Stimulated activated CD8-positive, alpha-beta memory T cell treated with anti-CD3 and anti-CD28 coated beads, Interleukin-15, amount 100 ng/mL, for 48 hours (primary cell): ENCODE measurements around the gene AAK1.
"Not testable (repeated sequence)": the region's sequence is repeated elsewhere in the genome, so short reads cannot be mapped to it uniquely, and the experiment has no call there.

Experiments used
- DNase-seq, 2 donors: peaks; one replicate each; pipeline ENCODE4 v3.0.0-alpha.2; 2020; ENCODE audit warnings: low read depth in 2 of 2

The AAK1 gene

DNA sequence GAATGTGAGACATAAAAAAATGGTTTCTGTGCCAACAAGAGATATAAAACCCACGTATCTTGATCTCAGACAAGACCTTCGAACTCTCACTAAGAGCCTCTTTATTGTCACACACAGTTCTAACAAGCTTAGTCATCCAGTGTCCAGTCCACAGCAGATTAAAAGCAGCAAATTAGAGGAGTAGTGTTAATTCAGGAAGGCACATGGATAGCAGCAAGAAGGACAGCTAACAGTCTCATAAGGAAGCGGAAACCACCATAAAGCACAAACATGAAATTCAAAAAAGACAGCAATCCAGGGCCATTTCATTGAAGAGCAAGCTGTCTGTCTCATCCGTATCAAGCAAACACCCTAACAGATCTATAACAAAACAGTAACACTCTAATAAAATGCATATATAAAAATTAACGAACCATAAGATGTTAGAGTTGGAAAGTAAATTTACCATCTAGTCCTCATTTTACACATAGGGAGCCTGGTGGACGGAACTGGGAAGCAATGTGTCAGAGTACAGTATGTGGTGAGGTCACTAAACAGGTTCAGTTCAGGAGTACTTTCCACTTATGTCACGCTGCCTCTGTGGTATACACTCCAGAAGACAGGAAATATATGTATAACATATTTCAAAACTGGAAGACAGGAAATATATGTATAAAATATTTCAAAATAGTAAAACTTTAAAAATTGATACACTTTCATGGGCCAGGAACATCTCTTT, 18.3 kb downstream of the AAK1 start:
- DNase-seq = no peak

DNA sequence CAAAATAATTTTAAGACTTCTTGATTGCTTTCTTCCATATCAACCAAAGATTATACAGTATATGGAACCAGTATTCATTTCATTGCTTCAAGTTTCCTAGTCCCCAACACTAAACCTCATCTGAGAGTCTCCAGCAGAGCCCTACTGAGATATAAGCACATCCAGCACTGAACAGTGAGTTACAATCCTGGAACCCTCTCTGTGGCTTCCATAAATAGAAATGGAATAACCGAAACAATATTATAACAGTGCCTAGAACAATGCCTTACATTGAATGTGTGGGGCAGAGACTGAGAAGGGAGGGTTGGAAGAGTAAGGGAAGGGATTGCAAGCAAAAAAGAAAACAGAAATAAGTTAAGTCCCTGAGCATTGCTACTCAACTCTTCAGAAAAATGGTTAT, 18.9 kb downstream of the AAK1 start:
- no peak for DNase-seq

DNA sequence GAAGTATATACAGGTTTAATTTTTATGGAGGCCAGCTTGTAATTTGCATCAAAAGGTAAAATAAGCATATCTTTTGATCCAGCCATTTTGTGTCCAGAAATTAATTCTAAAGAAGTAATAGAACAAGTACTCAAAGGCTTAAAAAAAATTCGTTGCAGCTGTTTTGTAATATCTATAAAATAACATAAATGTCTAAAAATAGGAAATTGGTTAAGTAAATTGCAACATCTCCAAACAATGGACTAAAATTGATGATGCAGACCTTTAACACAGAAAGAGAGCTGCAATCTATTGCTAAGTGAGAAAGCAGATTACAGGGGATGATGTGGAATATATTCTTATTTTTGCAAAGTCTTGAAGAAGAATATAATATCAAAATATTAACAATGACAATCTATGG, 19.4 kb downstream of the AAK1 start:
- DNase-seq = no peak

DNA sequence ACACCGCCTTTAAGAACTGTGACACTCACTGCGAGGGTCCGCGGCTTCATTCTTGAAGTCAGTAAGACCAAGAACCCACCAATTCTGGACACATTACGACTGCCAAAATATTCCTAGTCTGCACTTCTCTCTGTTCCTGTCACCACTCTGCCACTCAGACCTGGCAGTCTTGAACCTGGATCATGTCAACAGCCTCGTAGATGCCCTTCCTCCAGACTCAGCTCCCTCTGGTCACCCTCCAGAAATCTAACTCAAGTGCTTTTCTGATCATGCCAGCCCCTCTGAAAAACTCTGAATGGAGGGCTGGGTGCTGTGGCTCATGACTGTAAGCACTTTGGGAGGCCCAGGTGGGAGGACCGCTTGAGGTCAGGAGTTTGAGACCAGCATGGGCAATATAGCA, 20.3 kb downstream of the AAK1 start:
- no peak for DNase-seq

DNA sequence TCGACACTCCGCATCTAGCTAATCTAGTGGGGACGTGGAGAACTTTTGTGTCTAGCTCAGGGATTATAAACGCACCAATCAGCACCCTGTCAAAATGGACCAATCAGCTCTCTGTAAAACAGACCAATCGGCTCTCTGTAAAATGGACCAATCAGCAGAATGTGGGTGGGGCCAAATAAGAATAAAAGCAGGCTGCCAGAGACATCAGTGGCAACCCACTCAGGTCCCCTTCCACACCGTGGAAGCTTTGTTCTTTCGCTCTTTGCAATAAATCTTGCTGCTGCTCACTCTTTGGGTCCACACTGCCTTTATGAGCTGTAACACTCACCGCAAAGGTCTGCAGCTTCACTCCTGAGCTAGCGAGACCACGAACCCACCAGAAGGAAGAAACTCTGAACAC, 20.7 kb downstream of the AAK1 start:
- not testable (repeated sequence) for DNase-seq

DNA sequence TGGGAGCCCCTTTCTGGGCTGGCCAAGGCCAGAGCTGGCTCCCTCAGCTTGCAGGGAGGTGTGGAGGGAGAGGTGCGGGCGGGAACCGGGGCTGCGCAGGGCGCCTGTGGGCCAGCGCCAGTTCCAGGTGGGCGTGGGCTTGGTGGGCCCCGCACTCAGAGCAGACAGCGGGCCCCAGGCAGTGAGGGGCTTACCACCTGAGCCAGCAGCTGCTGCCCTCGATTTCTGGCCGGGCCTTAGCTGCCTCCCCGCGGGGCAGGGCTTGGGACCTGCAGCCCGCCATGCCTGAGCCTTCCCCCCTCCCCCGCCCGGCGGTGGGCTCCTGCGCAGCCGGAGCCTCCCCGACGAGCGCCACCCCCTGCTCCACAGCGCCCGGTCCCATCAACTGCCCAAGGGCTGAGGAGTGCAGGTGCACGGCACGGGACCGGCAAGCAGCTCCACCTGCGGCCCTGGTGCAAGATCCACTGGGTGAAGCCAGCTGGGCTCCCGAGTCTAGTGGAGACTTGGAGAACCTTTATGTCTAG, 21.5 kb downstream of the AAK1 start:
- not testable (repeated sequence) for DNase-seq

DNA sequence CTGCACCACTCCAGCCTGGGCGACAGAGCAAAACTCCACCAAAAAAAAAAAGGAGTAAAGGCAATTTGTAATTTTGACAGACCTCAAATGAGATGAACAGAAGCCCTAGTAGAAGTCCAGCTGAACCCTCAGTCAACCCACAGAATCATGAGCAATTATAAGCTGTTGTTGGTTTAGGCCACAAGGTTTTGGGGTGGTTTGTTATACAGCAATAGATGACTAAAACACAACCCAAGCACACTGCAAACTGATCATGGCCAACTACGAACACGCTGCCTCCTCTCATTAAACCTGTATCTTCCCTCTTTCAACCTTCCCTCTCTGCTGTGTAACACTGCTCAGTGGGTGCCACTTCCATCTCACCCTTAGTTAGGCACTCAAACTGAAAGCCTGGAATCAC, 22.1 kb downstream of the AAK1 start:
- DNase-seq = no peak

DNA sequence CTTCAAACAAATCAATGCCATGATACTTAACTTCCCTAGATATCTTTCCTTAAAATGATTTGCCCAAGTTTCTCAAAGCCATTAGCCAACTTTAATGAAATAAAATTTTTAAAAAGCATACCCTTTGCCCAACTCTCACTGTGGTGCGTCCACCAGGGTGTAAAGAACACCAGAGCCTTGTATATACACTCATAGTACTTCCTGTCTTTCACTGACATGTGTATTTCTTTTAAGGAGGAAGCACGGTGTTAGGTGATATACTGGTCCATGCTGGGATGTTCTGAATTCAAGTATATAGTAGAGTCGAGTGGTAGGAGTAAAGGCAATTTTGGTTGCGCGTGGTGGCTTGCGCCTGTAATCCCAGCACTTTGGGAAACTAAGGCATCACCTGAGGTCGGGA, 22.7 kb downstream of the AAK1 start:
- no peak for DNase-seq

DNA sequence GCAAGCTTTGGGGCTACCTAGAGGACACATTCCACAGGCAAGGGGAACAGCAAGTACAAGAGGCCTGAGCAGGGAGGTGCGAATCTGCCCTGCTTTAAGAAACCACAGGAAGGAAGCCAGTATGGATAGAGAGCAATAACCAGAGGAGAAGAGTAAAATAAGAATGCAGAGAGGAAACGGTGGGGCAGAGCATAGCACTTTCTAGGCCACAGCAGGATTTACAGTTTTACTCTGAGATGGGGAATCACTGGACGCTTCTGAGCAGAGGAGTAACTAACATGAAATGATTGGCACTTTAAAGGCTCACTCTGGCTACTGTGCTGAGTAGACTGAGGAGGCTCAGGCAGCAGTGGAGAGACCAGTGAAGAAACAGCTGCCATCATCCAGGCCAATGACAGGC, 23.8 kb downstream of the AAK1 start:
- DNase-seq = no peak

DNA sequence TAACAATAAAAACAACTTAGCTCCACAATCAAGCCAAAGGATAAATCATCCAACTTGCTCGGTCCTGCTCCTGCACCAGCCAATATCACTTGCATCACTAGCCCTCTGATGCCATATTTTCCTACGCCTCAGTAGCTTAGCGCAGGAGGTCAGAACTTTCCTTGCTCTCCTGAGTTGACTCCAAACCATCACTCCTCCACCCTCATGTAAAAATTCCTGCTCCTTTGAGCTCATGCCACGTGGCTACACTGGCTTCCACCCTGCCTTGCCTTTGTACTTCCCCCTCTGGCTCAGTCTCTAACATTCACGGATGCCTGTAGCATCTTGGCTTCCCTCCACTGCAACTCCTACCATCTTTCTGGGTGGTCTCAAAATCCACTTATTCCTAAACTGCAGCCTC, 25.2 kb downstream of the AAK1 start:
- DNase-seq = no peak

DNA sequence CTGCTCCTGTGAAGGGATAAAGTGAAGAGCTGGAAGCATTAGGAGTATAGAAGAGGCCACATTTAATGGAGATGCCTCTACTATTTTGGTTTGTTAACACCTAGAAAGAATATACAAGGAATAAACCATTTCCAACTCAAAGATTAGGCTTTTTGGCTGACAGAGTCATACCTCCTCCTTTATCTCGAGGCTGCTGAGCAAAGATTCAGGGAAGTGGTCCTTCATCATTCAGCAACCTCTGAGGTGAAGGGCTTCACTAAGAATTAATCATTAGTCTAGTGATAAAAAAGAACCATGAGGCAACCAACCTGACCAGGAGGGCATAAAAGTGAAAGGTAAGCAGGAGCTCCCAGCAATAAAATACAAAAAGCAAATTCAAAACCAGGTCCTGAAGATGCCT, 25.8 kb downstream of the AAK1 start:
- no peak for DNase-seq

DNA sequence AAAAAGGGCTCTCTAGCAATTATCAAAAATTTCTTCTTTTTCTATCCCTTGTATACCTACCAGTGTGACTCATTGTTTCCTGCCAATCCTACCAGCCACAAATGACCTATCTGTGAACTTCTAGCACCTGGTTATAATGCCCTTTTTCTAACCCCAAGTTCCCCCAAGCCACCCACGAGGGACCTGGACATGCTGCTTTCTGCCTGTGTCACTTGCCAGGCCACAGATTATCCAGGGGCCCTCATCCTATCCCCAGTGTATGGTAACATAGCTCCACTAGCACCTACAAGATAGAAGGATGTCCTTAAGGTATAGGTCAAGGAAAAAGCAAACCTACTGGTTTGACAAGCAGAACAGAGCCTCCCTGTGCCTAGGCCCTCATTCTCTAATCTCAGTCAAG, 26.8 kb downstream of the AAK1 start:
- peak; percentile 41 to 43 for DNase-seq

DNA sequence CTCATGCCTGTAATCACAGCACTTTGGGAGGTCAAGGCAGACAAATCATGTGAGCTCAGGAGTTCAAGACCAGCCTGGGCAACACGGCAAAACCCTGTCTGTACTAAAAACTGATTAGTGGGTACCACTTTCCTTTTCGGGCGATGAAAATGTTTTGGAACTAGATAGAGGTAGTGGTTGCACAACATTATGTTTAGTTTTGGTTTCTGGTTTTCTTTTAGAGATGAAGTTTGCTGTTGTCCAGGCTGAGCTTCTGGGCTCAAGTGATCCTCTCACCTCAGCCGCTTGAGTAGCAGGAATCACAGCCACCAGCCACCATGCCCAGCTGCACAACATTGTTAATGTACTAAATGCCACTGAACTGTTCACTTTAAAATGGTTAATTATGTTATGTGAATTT, 27.6 kb downstream of the AAK1 start:
- no peak for DNase-seq

DNA sequence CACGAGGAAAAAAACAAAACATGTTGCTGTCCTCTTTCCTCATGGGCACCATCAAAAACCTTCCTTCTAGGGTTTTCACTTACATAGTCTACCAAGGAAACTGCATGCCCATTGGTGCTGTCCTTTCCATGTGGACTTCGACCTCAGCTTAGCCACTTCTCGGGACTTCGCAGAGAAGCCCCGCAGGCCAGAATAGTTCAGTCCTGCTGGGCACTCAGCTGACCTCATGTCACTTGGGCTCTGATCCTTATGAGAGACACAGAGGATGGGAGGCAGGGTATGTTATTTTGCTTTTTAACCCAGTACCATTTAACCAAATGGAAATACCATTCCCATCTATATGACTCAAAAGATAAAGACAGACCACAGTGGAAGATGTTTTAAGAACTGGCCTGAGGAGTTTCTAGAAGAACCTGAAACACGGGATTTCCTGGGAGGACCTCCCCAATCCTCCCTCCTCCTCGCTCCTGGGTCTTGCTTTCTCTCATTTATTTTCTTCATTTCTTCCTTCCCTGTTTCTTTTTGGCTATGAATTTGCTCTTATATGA, 28.4 kb downstream of the AAK1 start:
- DNase-seq = no peak

DNA sequence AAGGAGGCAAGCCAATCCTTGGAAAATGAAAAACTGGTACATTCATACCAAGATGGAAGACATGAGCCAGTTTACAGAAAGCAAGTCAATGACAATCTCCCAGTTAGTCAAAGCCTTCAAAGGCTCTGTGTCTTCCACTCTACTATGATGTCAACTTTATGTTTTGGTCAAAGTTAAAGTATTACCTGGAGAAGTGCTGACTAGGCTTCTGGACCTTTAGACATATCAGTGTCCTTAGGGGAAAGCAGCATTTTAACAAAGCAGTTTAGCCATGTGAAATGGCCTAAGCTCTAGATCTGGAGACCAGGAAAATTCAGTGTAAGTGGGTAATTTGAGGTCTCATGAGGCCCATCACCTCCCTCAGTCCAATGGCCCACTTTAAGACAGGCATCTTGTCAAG, 30.8 kb downstream of the AAK1 start:
- no peak for DNase-seq

DNA sequence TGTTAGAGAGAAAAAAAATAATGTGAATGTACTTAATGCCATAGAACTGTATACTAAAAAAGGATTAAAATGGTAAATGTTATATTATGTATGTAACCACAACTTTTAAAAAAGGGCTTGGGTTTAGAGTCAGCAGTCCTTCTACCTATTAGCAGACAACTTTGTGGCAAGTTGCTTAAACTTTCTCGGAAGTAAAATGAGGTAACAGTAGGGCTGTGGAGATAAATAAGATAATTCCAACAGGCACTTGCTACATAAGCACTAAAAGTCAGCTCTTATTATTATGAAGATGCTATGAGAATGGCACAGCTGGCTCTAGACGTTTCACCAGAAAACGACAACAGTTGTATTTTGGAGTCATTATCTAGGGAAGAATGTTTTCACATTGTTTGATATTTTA, 31.3 kb downstream of the AAK1 start:
- DNase-seq = no peak

DNA sequence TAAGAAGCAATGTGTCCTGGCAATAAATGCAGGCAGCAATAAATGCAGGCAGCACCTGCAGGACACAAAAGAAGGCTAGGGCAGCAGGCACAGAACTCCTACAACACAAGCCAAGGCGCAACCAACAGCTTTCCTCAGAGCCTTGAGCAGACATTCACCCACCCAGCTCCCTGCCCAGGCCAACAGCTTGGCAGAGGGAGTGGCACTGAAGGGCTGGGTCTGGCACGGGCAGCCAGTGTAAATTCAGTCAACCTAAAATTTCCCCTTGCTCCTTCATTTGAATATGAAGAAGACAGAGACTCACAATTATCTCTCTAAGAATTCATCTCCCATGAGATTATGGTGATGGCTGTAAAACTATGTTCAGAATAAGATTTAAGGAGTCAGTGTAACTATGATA, 35.4 kb downstream of the AAK1 start:
- no peak for DNase-seq

DNA sequence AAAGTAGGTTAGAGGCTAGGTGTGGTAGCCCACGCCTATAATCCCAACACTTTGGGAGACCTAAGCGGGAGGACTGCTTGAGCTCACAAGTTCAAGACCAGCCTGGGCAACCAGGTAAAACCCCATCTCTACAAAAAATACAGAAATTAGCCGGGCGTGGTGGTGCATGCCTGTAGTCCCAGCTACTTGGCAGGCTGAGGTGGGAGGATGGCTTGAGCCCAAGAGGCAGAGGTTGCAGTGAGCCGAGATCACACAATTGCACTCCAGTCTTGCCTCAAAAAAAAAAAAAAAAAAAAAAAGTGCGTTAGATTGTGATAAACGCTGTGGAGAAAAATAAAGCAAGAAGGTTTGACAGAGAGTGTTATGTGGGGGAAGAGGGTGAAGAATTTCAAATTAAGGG, 36.8 kb downstream of the AAK1 start:
- DNase-seq = not testable (repeated sequence)

DNA sequence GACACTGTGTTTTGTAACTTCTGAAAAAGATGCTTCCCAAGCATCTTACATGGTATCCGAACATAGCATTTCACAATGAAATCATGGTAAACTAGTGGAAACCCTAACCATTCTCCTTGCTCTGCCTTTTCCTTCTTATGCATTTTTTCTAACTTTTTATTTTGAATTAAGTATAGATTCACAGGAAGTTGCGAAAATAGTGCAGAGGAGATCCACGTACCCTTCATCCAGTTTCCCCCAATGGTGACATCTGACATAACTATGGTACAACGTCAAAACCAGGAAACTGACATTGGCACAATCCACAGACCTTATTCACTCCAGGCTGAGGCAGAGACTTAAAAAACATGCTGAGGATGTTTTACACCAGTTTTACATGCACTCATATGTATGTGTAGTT, 38.3 kb downstream of the AAK1 start:
- no peak for DNase-seq

DNA sequence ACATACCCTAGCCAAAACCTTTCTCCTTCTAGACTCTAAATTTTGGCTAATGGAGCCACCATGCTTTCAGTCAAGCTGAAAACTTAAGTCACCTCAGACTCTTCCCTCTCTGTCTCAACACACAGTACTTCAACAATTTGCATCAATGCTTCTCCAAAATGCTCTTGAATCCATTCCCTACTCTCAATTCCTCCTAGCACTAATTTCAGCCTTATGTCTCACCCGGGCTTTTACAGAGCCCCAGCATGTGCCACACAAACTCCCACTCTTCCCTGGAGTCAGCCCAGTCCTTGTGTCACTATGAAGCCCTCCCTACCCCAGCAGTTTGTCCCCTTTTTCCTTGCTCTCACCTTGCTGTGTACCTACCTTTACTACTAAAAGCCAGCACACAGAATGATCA, 38.7 kb downstream of the AAK1 start:
- no peak for DNase-seq

DNA sequence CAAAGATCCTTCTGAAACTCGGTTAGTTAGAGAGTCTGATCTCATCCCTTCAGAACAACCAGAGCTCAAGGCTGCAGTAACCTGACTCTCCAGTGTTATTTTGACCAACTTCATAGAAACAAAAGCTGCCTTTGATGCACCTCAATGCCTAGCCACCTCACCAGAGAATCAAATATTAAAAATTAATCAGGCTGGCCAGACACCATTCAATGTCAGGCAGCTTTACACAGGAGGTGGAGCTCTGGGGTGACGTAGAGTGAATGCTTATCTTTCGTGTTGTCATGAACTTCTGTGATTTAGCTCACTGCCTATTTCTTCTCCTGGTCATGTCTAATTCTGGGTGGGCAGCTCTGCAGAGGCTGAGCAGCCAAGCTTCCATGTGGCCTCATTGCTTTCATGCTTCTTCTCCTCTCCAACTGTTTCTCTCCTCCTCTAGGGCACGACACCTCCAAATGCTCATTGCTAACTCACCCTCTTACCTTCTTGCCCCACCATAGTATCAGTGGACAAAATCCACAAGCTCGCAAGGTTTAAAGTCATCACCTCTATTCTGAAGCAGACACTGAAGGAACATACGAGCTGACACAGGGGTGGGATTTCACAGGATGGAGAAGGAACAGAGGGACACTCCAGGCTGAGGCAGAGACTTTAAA, 39.4 kb downstream of the AAK1 start:
- DNase-seq = no peak

DNA sequence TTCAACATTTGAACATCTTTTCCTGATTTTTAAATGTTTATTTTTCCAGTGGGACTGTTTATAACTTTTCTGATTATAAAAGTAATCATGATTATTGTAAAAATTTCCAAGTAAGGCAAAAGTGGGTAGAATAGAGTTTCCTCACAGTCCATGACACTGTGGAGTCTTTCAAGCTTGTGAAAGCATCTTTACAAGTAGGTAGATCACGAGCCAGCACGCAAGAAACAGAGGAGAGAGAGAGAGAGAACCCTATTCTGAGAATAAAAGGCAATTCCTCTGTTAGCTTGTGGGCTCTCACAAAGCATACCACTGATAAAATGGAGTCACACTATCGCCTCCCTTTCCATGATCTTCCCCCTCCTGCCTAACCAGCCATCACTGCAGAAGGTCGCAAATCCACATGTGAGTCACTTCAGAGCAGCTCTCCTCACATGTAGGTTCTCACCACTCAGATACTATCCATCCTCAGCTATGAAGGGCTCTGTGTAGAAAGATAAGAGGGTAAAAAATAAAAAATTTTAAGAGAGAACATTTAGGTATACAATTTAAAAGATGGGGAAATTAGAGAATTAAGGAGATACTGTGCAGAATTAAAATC, 40.3 kb downstream of the AAK1 start:
- no peak for DNase-seq

DNA sequence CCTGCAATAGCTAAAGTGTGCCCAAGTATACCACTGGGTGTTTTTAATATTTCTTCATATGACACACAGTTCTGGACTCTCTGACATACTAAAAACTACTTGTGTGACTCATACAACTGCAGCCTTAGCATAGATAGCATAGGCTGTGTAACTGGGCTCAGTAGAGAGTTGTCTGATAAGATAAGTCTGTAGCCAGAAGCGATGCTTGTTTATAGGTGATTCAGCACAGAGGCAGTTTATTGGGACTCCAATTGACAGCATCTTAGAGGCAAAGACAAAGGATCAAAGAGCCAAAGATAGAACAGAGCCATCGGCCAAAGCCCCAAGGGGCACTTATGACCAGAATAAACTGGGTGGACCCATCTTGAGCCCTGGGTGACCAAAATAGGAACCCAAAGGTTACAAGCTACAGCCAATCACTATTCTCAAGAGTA, 42.3 kb downstream of the AAK1 start:
- DNase-seq = no peak
